ENCODE results near the gene ATG13. TPM values are rescaled to one million over a fixed set of nuclear protein-coding genes. Genes with fewer than 3 reads are reported as not detected.

The ATG13 gene
- total RNA-seq = 69.2 TPM

DNA sequence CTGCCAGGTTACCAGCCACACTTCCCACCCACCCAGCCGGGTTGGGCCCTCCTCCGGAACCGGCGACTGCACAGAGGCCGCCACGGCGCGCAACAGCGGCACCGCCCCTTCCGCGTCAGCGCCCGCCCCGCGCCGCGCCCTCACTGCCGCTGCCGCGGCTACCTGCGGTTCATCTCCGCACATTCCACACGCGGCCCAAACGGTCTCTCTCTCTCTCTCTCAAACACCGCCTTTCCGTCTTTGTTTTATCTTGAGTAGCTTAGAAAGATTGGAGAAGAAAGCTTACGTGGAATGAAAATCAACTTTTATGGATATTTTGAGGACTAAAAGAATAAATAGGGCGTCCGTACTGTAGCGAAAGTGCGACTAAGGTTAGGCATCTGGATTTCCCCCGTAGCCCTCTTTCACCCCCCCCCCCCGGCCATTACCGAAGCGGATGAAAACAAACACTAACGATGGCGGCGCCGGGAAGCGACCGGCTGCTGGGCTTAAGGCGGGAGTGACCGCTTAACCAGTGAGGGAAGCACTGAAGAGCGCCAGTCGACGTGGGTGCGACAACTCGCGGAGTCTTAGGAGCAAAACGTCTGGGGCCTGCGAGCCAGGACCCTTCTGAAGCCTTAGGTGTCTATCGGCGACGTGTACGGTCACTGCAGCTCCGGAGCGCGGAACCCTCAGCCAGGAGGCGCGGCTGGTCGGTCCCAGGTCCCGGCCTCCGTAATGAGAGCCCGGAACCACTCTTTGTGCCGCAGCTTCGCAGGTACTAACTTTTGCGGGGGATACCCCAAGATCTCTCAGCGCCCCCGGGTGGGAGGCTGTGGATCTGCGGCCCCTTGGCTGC, at the start of gene ATG13, which contains the start of gene HARBI1:
ATG13 (plus strand) TSS at position 420 of the 838 bp plus-strand sequence. CDS start 26,739 bp downstream, outside the sequence.
HARBI1 (minus strand) TSS at position 94 of the 838 bp plus-strand sequence. CDS start 990 bp downstream, outside the sequence.

DNA sequence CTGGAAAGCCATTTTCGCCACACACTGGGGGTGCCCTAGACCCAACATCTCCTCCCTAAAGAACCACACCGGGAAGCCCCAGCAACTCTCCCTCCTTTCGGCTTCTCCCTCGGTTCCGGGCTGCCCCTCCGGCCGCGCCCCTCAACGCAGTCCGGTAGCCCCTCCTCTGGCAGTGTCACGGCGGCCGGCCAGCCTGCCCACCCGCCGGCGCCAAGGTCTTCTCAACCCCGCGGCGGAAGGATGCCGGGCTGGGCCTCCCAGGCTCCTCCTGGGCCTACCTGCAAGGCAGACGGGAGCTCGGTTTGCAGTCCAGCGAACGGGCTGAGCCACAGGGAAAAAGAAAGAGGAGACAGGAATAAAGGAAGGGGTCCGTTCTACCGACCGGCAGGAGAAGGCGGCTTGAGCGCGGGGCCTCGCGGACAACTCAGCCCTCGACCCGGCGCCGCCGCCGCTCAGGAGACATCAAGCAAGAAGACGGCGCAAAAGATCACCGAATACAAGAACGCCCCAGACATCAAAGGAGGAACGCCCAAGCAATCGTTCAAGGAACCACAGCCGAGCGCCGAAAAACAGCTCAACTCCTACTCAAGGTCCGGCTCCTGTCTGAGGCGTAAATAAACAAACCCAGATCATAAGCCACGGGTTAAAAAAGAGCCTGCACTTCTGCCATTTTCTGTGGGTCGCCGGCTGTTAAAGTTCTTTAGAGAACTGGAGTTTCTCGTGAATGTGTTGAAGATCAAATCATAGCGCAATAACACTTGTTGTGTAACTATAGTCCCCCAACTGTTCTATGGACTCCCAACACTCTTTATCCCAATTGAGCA, 23.6 kb upstream of the ATG13 start, which contains the start of gene AMBRA1:
AMBRA1 (minus strand) TSS at position 474 of the 824 bp plus-strand sequence. CDS start 45,643 bp downstream, outside the sequence.

DNA sequence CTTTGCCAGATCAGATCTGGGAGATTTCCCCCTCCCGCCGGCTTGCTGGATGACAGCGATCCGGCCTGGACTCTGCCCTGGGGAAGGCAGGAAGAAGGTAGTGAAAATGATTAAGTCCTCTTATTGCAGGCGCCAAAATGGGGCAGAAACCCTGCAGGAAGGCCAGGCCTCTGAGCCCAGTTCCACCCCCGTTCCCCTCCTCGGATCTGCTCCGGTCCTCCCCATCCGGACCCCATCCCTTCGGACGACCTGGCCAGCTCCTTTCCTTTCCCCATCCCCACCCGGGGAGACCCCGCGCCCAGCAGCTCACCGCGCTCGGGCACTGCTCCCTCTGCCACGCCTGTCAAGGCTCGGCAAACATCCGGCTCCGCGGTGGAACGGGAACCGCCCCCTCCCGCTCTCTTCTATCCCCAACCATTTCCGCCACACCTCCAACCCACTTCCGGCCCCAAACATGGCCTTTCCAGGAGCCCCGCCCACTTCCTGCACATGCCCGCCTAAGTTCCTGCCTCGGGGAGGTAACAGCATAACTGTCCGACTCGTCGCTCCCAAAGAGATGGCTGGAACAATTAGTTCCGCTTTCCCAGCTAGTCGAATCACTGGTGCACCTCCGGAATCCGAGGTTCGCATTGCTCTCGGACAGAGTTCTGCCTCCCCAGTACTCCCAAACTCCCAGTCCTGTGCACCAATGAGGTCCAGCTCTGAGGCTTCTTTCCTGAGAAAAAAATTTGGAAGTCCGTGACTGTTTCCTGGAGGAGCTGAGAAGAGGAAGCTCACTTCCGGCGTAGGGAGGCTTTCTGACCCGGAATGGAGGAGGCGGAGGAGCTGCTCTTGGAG, 83.1 kb downstream of the ATG13 start, which contains the start of the genes ARHGAP1 and ZNF408:
ARHGAP1 (minus strand) TSS at position 379 of the 837 bp plus-strand sequence. CDS start 4,512 bp downstream, outside the sequence.
ZNF408 (plus strand) TSS at position 791 of the 837 bp plus-strand sequence; CDS start at position 808, 17 bp downstream.

DNA sequence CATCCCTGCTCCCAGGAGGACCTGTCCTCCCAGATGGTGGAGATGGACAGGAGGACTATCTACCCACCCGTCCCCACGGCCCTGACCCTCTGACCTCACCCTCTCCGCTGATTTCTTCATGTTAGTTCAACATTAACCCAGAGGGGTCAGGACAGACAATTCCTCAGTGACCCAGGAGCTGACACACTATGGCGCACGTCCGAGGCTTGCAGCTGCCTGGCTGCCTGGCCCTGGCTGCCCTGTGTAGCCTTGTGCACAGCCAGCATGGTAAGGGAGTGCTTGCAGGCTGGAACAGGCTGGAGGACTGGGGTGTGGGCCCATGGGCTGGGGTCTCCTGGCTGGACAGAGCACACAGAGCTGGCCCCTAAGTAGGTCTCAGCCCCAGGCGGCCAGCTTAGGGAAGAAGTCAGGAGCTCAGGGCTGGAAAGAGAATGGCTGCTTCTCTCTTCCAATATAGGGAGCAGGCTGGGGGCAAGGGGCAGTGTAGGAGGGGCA, 101.7 kb downstream of the ATG13 start, which contains the start of gene F2:
F2 (plus strand) TSS at position 166 of the 495 bp plus-strand sequence; CDS start at position 189, 23 bp downstream.

Other genes with a start within 250 kb of the ATG13 start
- gene MDK, start 235.9 kb upstream of the ATG13 start, total RNA-seq = 23.2 TPM
- gene CHRM4, start 225.8 kb upstream of the ATG13 start, total RNA-seq = 3.1 TPM
- 41.6 TPM for gene AMBRA1, start 23.5 kb upstream of the ATG13 start, total RNA-seq
- gene HARBI1, start 326 bp upstream of the ATG13 start, total RNA-seq = 5.3 TPM
- 36.0 TPM for gene ARHGAP1, start 83.1 kb downstream of the ATG13 start, total RNA-seq
- gene ZNF408, start 83.5 kb downstream of the ATG13 start, total RNA-seq = 5.9 TPM
- gene F2, start 101.7 kb downstream of the ATG13 start, total RNA-seq = 0.63 TPM
- 205 TPM for gene CKAP5, start 228.7 kb downstream of the ATG13 start, total RNA-seq